Activated T-cell treated with anti-CD3 and anti-CD28 coated beads, Interleukin-2, amount 50 U/mL, for 72 hours (primary cell): ENCODE measurements around the gene SLC6A5. TPM values are rescaled to one million over a fixed set of nuclear protein-coding genes. Genes with fewer than 3 reads are reported as not detected.

Experiments used
- ATAC-seq, 2 donors: fragments of 150-1000 bp; cut with Tn5 transposase; replicated peaks in 1 of 2; 2 replicates each; pipeline ENCODE4 v1.10.0; 2021; ENCODE audit warnings: moderate library complexity in 2 of 2, mild to moderate bottlenecking in 1 of 2
- DNase-seq, 2 donors: peaks; one replicate each; pipeline ENCODE4 v3.0.0; 2021 to 2022; ENCODE audit warnings: mixed read lengths in 1 of 2
- H3K27ac Mint-ChIP-seq: one replicate; pipeline ENCODE4 v1.8.0; 2022; ENCODE audit warnings: mild to moderate bottlenecking, moderate library complexity, mixed read lengths
- H3K27me3 Mint-ChIP-seq: one replicate; pipeline ENCODE4 v1.8.0; 2022; ENCODE audit warnings: low read depth, mixed read lengths
- H3K36me3 Mint-ChIP-seq, 2 donors: one replicate each; pipeline ENCODE4 v1.8.0; 2022; ENCODE audit warnings: mixed read lengths in 2 of 2, mild to moderate bottlenecking in 1 of 2; ENCODE audit not compliant: insufficient read depth in 2 of 2
- H3K4me1 Mint-ChIP-seq: one replicate; pipeline ENCODE4 v1.8.0; 2022; ENCODE audit warnings: low read depth, mixed read lengths
- H3K4me3 Mint-ChIP-seq, 2 donors: one replicate each; pipeline ENCODE4 v1.8.0; 2022; ENCODE audit warnings: mild to moderate bottlenecking in 2 of 2, mixed read lengths in 2 of 2, moderate library complexity in 2 of 2
- H3K9me3 Mint-ChIP-seq, 2 donors: one replicate each; pipeline ENCODE4 v1.8.0; 2022; ENCODE audit warnings: mixed read lengths in 2 of 2
- total RNA-seq, 2 donors: library from RNA; stranded (reverse); gene quantifications; one replicate each; pipeline ENCODE4 v1.2.3, GENCODE V29; 2022

Gene SLC6A5
- total RNA-seq, 2 donors from 2014 or later = not detected

DNA sequence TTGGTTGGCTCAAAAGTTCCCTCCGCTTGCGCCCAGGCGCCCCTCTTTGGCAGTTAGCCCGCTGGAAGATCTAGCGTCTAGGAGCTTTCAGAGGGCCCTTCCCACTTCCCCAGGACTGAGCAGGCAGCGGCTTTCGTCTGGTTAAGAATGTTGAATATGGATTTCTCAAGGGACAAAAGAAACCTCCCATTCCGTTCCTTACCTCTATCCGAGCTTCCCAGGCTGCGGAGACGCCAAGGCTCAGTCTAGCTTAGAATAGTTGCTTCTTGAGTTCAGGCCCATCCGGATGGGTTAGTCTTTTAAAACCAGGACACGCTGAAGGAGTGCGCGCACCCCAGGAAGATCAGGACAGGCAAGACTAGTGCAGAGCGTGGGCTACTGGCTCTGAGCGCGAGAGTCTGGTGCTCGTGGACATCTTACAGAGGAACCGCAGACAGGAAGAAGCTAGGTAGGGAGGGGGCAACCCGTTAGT, 71.6 kb downstream of the SLC6A5 start:
- Mint-ChIP-seq H3K27me3 (peaks cover 76% of the 10 kb centered on the region), H3K4me3 (no peak overlapping the region), H3K4me1 (no peaks in the 10 kb centered on the region), H3K36me3 (no peaks in the 10 kb centered on the region), H3K27ac (no peak overlapping the region), H3K9me3 (no peaks in the 10 kb centered on the region)
- DNase-seq (no peak), ATAC-seq (no peak)

DNA sequence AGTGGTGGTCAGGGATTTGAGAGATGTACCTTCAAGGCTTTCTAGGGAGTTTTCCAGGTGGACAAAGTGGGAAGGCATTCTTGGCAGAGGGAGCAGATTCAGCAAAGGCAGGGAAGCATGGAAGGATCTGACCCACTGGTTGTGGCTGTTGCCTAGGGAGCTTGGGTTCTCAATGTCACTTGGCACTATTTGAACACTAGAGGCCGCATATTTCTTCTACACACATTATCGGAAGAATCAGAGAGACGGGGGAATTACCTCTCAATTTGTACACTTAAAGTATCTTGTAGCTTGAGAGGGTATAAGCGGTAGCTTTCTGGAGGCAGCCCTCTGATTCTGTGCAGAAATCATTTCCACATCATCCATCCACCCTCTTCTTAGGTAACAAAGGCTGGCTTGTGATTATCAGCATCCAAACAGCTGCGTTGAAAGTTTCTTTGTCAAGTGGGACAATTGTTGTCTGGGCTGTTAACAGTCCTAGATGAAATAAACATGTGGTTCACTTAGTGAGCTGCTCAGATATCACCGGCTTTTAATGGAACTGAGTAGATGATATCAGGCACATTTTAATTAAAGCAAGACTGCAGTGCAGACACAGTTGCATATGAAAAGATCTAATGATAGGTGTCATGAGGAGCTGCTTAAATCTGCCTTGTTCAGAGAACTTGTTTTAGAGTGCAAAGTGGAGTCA, 72.6 kb downstream of the SLC6A5 start:
- Mint-ChIP-seq H3K27me3 (peaks cover 72% of the 10 kb centered on the region), H3K27ac (no peak overlapping the region), H3K36me3 (no peaks in the 10 kb centered on the region), H3K4me3 (no peak overlapping the region), H3K4me1 (no peaks in the 10 kb centered on the region), H3K9me3 (no peaks in the 10 kb centered on the region)
- DNase-seq (no peak), ATAC-seq (no peak)

DNA sequence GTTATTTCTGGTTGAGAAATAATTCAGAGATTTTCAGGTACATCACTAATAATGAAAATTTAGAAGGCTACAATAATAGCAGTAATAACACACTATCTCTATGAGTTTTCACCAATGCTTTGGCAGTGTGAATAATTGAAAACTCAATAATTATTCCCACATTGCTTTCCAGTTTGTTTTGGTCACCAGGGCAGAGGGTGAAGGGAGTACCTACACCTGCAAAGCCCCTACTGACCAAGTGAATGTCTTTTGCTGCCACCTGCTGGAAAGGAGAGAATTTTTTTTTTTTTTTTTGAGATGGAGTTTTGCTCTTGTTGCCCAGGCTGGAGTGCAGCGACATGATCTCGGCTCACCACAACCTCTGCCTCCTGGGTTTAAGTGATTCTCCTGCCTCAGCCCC, 73.2 kb downstream of the SLC6A5 start:
- ATAC-seq = no peak
- no peak overlapping the region for H3K4me3 Mint-ChIP-seq
- DNase-seq = peak in 1 of 2 donors; percentile 2
- H3K4me1 Mint-ChIP-seq = no peaks in the 10 kb centered on the region
- H3K27me3 Mint-ChIP-seq = peaks cover 66% of the 10 kb centered on the region
- H3K36me3 Mint-ChIP-seq = no peaks in the 10 kb centered on the region
- H3K27ac Mint-ChIP-seq = no peak overlapping the region
- no peaks in the 10 kb centered on the region for H3K9me3 Mint-ChIP-seq

DNA sequence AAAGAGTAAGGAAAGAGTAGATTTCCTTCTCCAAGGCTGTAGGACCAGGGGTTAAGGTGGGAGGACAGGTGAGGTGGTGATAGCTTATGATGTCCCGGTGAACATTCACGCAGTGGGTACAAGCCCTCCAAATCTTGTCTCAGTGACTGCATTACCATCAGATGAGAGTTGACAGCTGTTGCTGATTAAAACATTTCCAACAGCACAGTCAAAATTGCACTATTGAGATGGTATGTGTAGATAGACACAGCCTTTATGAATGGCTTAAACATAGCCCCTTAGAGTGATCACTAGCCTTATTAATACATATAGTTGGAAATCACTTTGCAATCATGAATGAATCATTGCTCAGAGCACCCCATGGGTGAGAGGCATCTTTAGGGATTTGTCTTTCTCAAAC, 77.2 kb downstream of the SLC6A5 start:
- Mint-ChIP-seq H3K4me3 (no peak overlapping the region), H3K36me3 (no peaks in the 10 kb centered on the region), H3K27me3 (peaks cover 29% of the 10 kb centered on the region), H3K9me3 (no peaks in the 10 kb centered on the region), H3K27ac (no peak overlapping the region), H3K4me1 (no peaks in the 10 kb centered on the region)
- ATAC-seq = no peak
- no peak for DNase-seq

DNA sequence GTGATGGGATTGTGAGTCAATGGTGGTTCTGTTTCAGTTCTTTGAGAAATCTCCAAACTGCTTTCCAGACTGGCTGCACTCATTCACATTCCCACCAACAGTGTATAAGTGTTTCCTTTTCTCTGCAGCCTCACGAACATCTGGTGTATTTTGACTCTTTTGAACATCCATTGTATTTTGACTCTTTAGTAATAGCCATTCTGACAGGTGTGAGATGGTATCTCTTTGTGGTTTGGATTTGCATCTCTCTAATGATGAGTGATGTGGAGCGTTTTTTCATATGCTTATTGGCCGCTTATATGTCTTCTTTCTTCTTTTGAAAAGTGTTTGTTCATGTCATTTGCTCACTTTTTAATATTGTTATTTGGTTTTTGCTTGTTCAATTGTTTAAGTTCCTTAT, 89.4 kb downstream of the SLC6A5 start:
- no peak for ATAC-seq
- Mint-ChIP-seq H3K4me3 (no peak overlapping the region), H3K4me1 (no peaks in the 10 kb centered on the region), H3K9me3 (peaks cover 0 to 2% of the 10 kb centered on the region in 2 donors), H3K36me3 (peaks cover 0 to 1% of the 10 kb centered on the region in 2 donors), H3K27me3 (no peaks in the 10 kb centered on the region), H3K27ac (no peak overlapping the region)
- DNase-seq = no peak

DNA sequence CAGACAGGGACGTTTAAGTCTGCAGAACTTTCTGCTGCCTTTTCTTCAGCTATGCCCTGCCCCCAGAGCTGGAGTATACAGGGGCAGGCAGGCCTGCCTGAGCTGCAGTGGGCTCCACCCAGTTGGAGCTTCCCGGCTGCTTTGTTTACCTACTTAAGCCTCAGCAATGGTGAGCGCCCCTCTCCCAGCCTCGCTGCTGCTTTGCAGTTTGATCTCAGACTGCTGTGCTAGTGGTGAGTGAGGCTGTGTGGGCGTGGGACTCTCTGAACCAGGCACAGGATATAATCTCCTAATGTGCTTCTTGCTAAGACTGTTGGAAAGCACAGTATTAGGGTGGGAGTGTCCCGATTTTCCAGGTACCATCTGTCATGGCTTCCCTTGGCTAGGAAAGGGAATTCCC, 108.5 kb downstream of the SLC6A5 start:
- DNase-seq (no peak), ATAC-seq (no peak)
- H3K27ac Mint-ChIP-seq = no peak overlapping the region
- peaks cover 0 to 2% of the 10 kb centered on the region in 2 donors for H3K36me3 Mint-ChIP-seq
- H3K9me3 Mint-ChIP-seq = peaks cover 2 to 7% of the 10 kb centered on the region in 2 donors
- H3K4me1 Mint-ChIP-seq = no peaks in the 10 kb centered on the region
- H3K27me3 Mint-ChIP-seq = no peaks in the 10 kb centered on the region
- H3K4me3 Mint-ChIP-seq = no peak overlapping the region

Other genes starting within 250 kb of the SLC6A5 start
- gene HTATIP2, start 235.9 kb upstream of the SLC6A5 start, total RNA-seq = 10 to 100 TPM; 75.0 to 82.4 TPM
- 10 to 100 TPM; 28.8 to 35.5 TPM for gene PRMT3, start 211.9 kb upstream of the SLC6A5 start, total RNA-seq
- gene NELL1, start 70.0 kb downstream of the SLC6A5 start, total RNA-seq = not detected